Measurements from ENCODE around the gene HSPB6.
"Not testable (repeated sequence)": the region's sequence is repeated elsewhere in the genome, so short reads cannot be mapped to it uniquely, and the experiment has no call there.

HSPB6 gene

GRCh38 chr19:35731779-35732405, 24.9 kb downstream of the HSPB6 start:
- DNase-seq (ENCODE audit: low spot score): no peak

DNA sequence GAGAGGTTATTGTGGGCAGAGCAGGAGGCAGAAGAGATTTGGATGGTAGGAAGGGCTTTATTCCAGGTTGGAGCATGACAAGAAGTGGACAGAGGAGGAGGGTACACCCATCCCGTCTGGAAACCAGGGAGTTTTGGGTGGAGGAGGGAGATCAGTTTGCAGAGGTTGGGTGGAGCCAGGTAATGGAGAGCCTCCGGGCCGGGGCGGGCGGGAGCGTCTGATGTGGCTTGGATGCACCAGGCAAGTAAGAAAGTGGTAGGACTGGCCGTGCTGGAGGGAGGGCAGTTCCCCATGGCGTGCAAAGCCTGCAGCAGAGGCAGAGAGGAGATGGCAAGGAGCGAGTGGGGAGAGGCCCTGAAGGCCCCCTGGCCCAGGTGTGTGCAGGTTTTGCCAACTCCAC, 25.5 kb downstream of the HSPB6 start:
- peak; percentile 67 for DNase-seq (ENCODE audit: low spot score)

DNA sequence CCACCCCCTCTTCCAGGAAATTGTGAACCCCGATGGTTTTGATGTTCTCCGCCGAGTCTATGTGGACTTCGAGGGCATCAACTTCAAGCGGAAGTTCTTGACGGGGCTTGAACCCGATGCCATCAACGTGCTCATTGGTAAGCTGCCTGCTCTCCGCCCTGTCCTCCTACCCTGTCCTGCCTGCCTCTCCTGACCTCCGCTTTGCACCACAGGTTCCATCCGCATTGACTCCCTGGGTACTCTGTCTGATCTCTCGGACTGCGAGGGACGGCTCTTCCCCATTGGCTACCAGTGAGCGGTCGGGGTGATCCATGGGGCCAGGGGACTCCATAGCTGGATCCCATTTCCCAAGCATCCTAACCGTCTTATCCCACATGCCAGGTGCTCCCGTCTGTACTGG, 26.5 kb downstream of the HSPB6 start:
- DNase-seq (ENCODE audit: low spot score): no peak

DNA sequence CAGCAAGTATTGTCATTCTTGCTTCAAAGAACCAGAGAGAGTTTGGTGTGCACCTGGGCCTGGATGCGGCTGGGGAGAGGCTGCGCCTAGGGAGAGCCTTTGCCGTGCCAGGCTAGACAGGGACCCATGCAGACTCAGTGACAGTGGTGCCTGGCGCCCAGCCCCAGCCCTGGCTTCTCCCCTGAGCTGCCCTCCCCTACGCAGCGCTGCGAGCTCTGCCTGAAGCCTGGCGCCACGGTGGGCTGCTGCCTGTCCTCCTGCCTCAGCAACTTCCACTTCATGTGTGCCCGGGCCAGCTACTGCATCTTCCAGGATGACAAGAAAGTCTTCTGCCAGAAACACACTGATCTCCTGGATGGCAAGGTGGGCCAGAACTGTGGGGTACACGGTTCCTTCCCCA, 27.1 kb downstream of the HSPB6 start:
- DNase-seq (ENCODE audit: low spot score): no peak

GRCh38 chr19:35729021-35729420, 27.8 kb downstream of the HSPB6 start:
- no peak for DNase-seq (ENCODE audit: low spot score)

GRCh38 chr19:35727956-35728706, 28.7 kb downstream of the HSPB6 start:
- no peak for DNase-seq (ENCODE audit: low spot score)

- no peak for DNase-seq (ENCODE audit: low spot score)
Observed at GRCh38 chr19:35727053-35727955, 29.5 kb downstream of the HSPB6 start.

GRCh38 chr19:35725216-35725861, 31.5 kb downstream of the HSPB6 start:
- no peak for DNase-seq (ENCODE audit: low spot score)

DNA sequence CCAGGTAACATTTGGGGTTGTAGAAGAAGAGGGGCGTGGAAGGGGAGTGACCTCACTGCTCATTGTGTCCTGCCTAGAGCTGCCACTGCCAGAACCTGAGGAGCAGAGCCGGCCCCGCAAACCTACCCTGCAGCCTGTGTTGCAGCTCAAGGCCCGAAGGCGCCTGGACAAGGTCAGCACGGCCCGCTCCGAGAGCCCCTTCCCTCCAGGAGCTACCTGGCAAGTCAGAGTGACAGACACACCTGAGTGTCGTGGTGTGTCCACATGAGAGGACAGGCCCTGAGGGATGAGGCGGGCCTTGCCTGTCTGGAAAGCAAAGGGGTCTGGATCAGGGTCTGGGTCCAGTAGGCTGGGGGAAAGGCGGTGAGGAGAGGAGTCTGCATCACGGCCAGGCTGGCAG, 32.3 kb downstream of the HSPB6 start:
- DNase-seq (ENCODE audit: low spot score): no peak

DNA sequence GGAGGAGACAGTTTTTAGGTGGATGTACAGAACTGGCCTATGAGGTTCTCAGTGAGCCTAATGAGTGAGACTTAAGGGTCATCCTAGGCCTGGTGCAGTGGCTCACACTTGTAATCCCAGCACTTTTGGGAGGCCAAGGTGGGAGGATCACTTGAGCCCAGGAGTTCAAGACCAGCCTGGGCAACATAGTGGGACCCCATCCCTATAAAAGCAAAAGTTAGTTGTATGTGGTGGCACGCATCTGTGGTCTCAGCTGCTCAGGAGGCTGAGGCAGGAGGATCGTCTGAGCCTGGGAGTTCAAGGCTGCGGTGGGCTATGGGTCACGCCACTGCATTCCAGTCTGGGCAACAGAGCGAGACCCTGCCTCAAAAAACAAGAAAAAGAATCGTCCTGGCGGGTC, 32.7 kb downstream of the HSPB6 start:
- not testable (repeated sequence) for DNase-seq (ENCODE audit: low spot score)

DNA sequence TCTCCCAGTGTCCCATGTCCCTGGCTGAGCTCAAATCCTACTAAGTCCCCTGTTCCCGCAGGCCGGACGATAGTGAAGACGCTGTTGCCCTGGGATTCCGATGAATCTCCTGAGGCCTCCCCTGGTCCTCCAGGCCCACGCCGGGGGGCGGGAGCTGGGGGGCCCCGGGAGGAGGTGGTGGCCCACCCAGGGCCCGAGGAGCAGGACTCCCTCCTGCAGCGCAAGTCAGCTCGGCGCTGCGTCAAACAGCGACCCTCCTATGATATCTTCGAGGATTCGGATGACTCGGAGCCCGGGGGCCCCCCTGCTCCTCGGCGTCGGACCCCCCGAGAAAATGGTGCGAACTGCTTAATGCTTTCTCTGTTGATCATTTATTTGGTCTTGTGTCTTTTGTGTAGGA, 33.2 kb downstream of the HSPB6 start:
- no peak for DNase-seq (ENCODE audit: low spot score)

- no peak for DNase-seq (ENCODE audit: low spot score)
Observed at GRCh38 chr19:35722897-35723296, 33.9 kb downstream of the HSPB6 start.

DNA sequence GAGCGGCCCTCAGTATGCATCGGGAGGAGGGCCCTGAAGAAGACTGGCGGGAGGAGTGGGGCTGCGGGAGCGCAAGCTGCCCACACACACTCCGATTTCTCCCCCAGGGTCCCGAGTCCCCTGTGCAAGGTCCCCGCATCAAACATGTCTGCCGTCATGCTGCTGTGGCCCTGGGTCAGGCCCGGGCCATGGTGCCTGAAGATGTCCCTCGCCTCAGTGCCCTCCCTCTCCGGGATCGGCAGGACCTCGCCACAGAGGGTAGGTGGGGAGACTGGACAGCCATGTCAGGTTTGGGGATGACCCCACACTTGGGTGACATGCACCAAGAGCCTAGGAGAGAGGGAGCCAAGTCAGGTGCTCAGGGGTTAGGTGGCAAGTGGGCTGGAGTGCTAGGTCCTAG, 34.4 kb downstream of the HSPB6 start:
- DNase-seq (ENCODE audit: low spot score): no peak

- DNase-seq (ENCODE audit: low spot score): no peak
Observed at GRCh38 chr19:35721374-35721773, 35.5 kb downstream of the HSPB6 start.

- no peak for DNase-seq (ENCODE audit: low spot score)
Observed at GRCh38 chr19:35720648-35721047, 36.2 kb downstream of the HSPB6 start.

GRCh38 chr19:35720163-35720524, 36.7 kb downstream of the HSPB6 start:
- no peak for DNase-seq (ENCODE audit: low spot score)

DNA sequence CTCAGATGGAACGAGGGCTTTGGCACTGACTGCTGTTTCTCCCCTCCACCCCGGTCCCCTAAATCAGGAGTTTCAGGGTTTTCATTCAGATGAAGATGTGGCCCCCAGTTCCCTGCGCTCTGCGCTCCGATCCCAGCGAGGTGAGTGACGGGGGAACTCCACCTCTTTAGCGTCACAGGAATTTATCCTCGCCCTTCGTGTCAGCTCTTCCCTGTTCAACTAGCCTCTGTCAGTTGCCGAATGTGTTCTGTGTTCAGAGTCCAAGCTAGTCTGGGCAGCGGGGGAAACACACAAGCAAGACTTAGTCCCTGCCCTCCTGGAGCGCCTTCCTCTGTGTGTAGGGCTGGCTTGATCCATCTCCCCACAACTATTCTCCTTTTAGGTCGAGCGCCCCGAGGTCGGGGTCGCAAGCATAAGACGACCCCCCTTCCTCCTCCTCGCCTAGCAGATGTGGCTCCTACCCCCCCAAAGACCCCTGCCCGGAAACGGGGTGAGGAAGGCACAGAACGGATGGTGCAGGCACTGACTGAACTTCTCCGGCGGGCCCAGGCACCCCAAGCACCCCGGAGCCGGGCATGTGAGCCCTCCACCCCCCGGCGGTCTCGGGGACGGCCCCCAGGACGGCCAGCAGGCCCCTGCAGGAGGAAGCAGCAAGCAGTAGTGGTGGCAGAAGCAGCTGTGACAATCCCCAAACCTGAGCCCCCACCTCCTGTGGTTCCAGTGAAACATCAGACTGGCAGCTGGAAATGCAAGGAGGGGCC, 37.2 kb downstream of the HSPB6 start:
- DNase-seq (ENCODE audit: low spot score): no peak

GRCh38 chr19:35718345-35719041, 38.3 kb downstream of the HSPB6 start:
- peak; percentile 29 for DNase-seq (ENCODE audit: low spot score)

DNA sequence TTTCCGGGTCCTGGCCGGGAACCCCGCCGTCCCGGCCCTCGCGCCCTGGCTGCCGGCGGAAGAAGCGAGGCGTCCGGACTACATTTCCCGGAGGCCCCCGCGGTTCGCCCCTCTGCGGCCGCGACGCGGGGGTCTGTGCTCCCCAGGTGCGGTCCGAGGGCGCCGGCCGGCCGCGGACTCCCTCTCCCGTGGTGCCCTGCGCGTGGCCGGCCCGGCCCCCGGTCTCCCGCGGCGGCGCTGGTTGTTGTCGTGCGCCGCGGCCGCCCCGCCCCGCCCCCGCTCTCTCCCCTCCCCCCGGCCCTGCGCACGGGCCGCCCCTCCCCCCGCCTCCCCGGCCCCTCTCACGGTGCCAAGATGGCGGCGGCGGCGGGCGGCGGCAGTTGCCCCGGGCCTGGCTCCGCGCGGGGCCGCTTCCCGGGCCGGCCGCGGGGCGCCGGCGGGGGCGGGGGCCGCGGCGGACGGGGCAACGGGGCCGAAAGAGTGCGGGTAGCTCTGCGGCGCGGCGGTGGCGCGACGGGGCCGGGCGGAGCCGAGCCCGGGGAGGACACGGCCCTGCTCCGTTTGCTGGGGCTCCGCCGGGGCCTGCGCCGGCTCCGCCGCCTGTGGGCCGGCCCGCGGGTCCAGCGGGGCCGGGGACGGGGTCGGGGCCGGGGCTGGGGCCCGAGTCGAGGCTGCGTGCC, 39.0 kb downstream of the HSPB6 start, which contains the start of gene KMT2B:
KMT2B (plus strand) TSS at position 339 of the 680 bp plus-strand sequence; CDS start at position 355, 16 bp downstream.
- DNase-seq (ENCODE audit: low spot score): peak; percentile 99

Data from SW480 (cell line).